Calu3 (cell line): ENCODE measurements around the gene OR51B5. TPM values are rescaled to one million over a fixed set of nuclear protein-coding genes. Genes with fewer than 3 reads are reported as not detected.
"Not testable (repeated sequence)": the region's sequence is repeated elsewhere in the genome, so short reads cannot be mapped to it uniquely, and the experiment has no call there.

Experiments used
- BruUV-seq: library from RNA; stranded (reverse); fragments of 400-500 nt; replicated peaks from 2 replicates; lab custom pipeline; 2021; lab: Mats Ljungman, UMichigan
- CTCF ChIA-PET: fragments of 300-600 bp; sonication (Branson Sonifier 250); formaldehyde crosslinking; loops from one replicate; lab custom pipeline; 2022; ENCODE audit warnings: antibody characterized with exemption; lab: Charles Lee
- DNase-seq: peaks from one replicate; pipeline ENCODE4 v3.0.0; 2022
- H3K27ac Mint-ChIP-seq: one replicate; pipeline ENCODE4 v1.8.0; 2022; ENCODE audit warnings: mixed read lengths; ENCODE audit not compliant: unreplicated experiment
- H3K27me3 Mint-ChIP-seq: one replicate; pipeline ENCODE4 v1.8.0; 2022; ENCODE audit warnings: mixed read lengths; ENCODE audit not compliant: unreplicated experiment
- H3K36me3 Mint-ChIP-seq: one replicate; pipeline ENCODE4 v1.8.0; 2022; ENCODE audit warnings: mild to moderate bottlenecking, moderate library complexity, mixed read lengths; ENCODE audit not compliant: insufficient read depth, unreplicated experiment
- H3K4me1 Mint-ChIP-seq: one replicate; pipeline ENCODE4 v1.8.0; 2022; ENCODE audit warnings: mild to moderate bottlenecking, low read depth, mixed read lengths; ENCODE audit not compliant: unreplicated experiment
- H3K4me3 Mint-ChIP-seq: one replicate; pipeline ENCODE4 v1.8.0; 2022; ENCODE audit warnings: mild to moderate bottlenecking, low read depth, moderate library complexity, mixed read lengths; ENCODE audit not compliant: unreplicated experiment
- H3K9me3 Mint-ChIP-seq: one replicate; pipeline ENCODE4 v1.8.0; 2022; ENCODE audit warnings: low read depth, mixed read lengths; ENCODE audit not compliant: unreplicated experiment
- CTCF ChIP-seq: fragments of 200-600 bp; IDR thresholded peaks from one replicate; pipeline ENCODE4 v1.8.0; 2022; ENCODE audit warnings: antibody characterized with exemption; ENCODE audit not compliant: unreplicated experiment
- intact Hi-C: fragments of 100-400 bp; cut with micrococcal nuclease; formaldehyde crosslinking; loops from one replicate; pipeline ENCODE4 v1.10.0; 2022; ENCODE audit not compliant: unreplicated experiment
- total RNA-seq: library from RNA; stranded (reverse); gene quantifications from 2 replicates; pipeline ENCODE4 v1.2.3, GENCODE V29; 2022

OR51B5 gene
- total RNA-seq, 1 experiment from 2014 or later, result not detected

GRCh38 chr11:5345831-5346230, 2.5 kb upstream of the OR51B5 start:
- no TSS peak for BruUV-seq
- no peak overlapping the region for H3K4me3 Mint-ChIP-seq
- intact Hi-C loops, result no loop called here
- CTCF ChIA-PET, result no interaction called here
- no peak for DNase-seq
- no peak for TF ChIP-seq CTCF
- peaks cover 49% of the 10 kb centered on the region for H3K27me3 Mint-ChIP-seq
- H3K9me3 Mint-ChIP-seq, result no peaks in the 10 kb centered on the region
- no peaks in the 10 kb centered on the region for H3K4me1 Mint-ChIP-seq
- H3K36me3 Mint-ChIP-seq, result no peaks in the 10 kb centered on the region
- no peak overlapping the region for H3K27ac Mint-ChIP-seq

GRCh38 chr11:5339771-5340322, 3.5 kb downstream of the OR51B5 start:
- CTCF ChIA-PET, result no interaction called here
- Mint-ChIP-seq H3K4me3 (no peak overlapping the region), H3K27me3 (peaks cover 22% of the 10 kb centered on the region), H3K27ac (no peak overlapping the region), H3K4me1 (no peaks in the 10 kb centered on the region), H3K36me3 (no peaks in the 10 kb centered on the region), H3K9me3 (no peaks in the 10 kb centered on the region)
- no peak for DNase-seq
- BruUV-seq, result no TSS peak
- no peak for TF ChIP-seq CTCF
- intact Hi-C loops, result no loop called here

GRCh38 chr11:5337253-5337652, 6.1 kb downstream of the OR51B5 start:
- H3K4me1 Mint-ChIP-seq, BruUV-seq, DNase-seq, H3K27ac Mint-ChIP-seq, H3K4me3 Mint-ChIP-seq, H3K36me3 Mint-ChIP-seq, intact Hi-C loops, H3K9me3 Mint-ChIP-seq, CTCF ChIA-PET, H3K27me3 Mint-ChIP-seq: not testable (repeated sequence)

GRCh38 chr11:5336331-5336730, 7.0 kb downstream of the OR51B5 start:
- no peak for TF ChIP-seq CTCF
- Mint-ChIP-seq H3K27ac (no peak overlapping the region), H3K9me3 (no peaks in the 10 kb centered on the region), H3K36me3 (no peaks in the 10 kb centered on the region), H3K4me1 (no peaks in the 10 kb centered on the region), H3K27me3 (no peaks in the 10 kb centered on the region), H3K4me3 (no peak overlapping the region)
- no TSS peak for BruUV-seq
- intact Hi-C loops, result no loop called here
- DNase-seq, result no peak
- CTCF ChIA-PET, result no interaction called here

- intact Hi-C loops, result no loop called here
- Mint-ChIP-seq H3K27me3 (no peaks in the 10 kb centered on the region), H3K27ac (no peak overlapping the region), H3K36me3 (no peaks in the 10 kb centered on the region), H3K4me1 (no peaks in the 10 kb centered on the region), H3K9me3 (no peaks in the 10 kb centered on the region), H3K4me3 (no peak overlapping the region)
- CTCF ChIA-PET, result no interaction called here
- DNase-seq, result no peak
- no TSS peak for BruUV-seq
- TF ChIP-seq CTCF, result no peak
Measured at GRCh38 chr11:5335170-5335569, 8.2 kb downstream of the OR51B5 start.
